HG02759 (cell line): ENCODE measurements around the gene TP53RK.
"Not testable (repeated sequence)": the region's sequence is repeated elsewhere in the genome, so short reads cannot be mapped to it uniquely, and the experiment has no call there.

Source experiments
- ATAC-seq: cut with Tn5 transposase; IDR thresholded peaks from one replicate; pipeline ENCODE4 v1.9.1; 2021; ENCODE audit warnings: mild to moderate bottlenecking, moderate library complexity; ENCODE audit not compliant: unreplicated experiment

The TP53RK gene

GRCh38 chr20:46683939-46684750 lies 5.1 kb downstream of the TP53RK start:
- ATAC-seq = no peak

GRCh38 chr20:46683668-46683938 lies 5.6 kb downstream of the TP53RK start:
- ATAC-seq = no peak

GRCh38 chr20:46683011-46683667 lies 6.1 kb downstream of the TP53RK start:
- ATAC-seq = no peak

- ATAC-seq = no peak
These were observed 7.0 kb downstream of the TP53RK start for GRCh38 chr20:46682063-46682821.

- ATAC-seq = peak; percentile 42
These were observed 8.0 kb downstream of the TP53RK start for GRCh38 chr20:46681032-46681854.

- ATAC-seq = no peak
These were observed 8.6 kb downstream of the TP53RK start for GRCh38 chr20:46680684-46681031.

- ATAC-seq = no peak
These were observed 10.7 kb downstream of the TP53RK start for GRCh38 chr20:46678516-46678915.

GRCh38 chr20:46677608-46678007 lies 11.6 kb downstream of the TP53RK start:
- no peak for ATAC-seq

- not testable (repeated sequence) for ATAC-seq
These were observed 12.5 kb downstream of the TP53RK start for GRCh38 chr20:46676649-46677316.

- ATAC-seq = no peak
These were observed 14.8 kb downstream of the TP53RK start for GRCh38 chr20:46674253-46675083.

GRCh38 chr20:46673394-46674252 lies 15.6 kb downstream of the TP53RK start:
- ATAC-seq = no peak

GRCh38 chr20:46672543-46673148 lies 16.6 kb downstream of the TP53RK start:
- ATAC-seq = no peak

GRCh38 chr20:46671866-46672542 lies 17.2 kb downstream of the TP53RK start:
- no peak for ATAC-seq

- no peak for ATAC-seq
These were observed 18.4 kb downstream of the TP53RK start for GRCh38 chr20:46670585-46671584.

- no peak for ATAC-seq
These were observed 19.0 kb downstream of the TP53RK start for GRCh38 chr20:46670228-46670584.

- ATAC-seq = no peak
These were observed 22.3 kb downstream of the TP53RK start for GRCh38 chr20:46666818-46667515.
